IPS DF 19.7 (cell line): ENCODE data around the gene LRRC4C.

Experiments used
- DNase-seq: peaks from one replicate; pipeline ENCODE4 v3.0.0-alpha.2; 2013; ENCODE audit warnings: low read depth, low spot score

The LRRC4C gene

DNA sequence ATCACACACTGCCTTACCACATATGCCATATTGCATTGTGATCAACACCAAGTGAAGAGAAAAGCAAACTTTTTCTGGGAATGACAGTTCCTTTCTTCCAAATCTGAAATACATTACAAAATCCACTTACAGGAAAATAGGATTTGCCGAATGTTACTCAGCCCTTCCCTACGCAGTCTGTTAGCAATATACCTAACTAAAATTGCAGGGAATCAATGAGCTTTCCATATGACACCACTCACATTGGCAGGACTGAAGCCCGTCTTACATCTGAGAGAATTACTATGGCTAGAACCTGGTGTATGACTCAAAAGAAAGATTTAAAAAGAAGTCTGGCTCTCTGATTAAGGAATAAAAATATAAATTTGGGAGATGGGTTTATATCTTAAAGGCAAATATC is 136.0 kb downstream of the LRRC4C start:
- no peak for DNase-seq

DNA sequence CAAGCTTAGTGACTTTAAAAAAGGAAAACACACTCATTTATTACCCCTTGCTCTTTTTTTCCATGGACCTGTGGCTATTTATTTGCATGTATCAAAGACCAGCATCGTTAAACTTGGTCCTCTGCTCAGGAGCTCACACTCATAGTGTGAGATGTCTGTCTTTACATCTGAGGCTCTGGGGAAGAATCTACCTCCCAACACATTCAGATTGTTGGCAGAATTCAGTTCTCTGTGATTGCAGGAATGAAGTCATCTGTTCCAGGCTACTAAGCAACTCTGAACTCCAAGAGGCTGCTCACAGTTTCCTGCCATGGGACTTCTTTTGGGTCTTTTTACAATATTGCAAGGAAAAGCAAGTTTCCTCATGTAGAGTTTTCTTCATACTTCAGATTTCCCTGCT is 138.8 kb downstream of the LRRC4C start:
- DNase-seq: no peak

DNA sequence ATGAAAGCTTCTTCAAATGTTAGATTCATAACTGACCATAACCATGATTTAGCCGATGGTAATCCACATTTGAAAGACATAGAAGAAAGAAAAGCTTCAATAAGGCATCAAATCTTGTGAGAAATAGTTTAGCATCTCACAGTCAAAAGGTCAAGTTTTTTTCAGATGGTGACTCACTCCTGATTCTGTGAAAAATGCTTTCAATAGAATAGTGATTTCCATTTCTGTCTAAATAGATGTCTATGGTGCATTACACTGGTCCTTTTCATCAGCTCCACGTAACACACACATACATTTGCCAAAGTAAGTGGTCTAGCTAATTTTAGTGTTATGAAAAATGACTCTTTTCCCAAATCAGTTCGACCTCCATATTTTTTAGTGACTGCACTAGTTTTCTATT is 139.2 kb downstream of the LRRC4C start:
- no peak for DNase-seq

- no peak for DNase-seq
Observed at GRCh38 chr11:41319434-41319833, 140.0 kb downstream of the LRRC4C start.

- DNase-seq: no peak
Observed at GRCh38 chr11:41316751-41317150, 142.7 kb downstream of the LRRC4C start.

DNA sequence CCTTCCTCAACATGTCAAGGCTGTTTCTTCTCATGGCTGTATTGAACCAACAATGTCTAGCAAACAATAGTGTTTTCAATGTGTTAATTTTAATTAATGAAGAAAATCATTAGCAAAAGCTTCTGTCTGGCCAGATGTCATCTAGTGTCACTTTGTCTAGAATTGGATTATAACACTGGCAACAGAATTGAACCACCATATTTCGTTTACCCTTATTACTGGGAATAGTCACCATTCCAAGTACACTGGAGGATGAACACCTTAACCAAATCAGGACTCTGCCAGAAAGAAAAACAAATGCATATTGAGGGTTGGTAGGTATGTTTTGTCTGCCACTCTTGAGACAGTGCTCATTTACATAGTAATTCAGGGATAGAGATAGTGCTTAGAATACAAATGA is 146.2 kb downstream of the LRRC4C start:
- DNase-seq: no peak

DNA sequence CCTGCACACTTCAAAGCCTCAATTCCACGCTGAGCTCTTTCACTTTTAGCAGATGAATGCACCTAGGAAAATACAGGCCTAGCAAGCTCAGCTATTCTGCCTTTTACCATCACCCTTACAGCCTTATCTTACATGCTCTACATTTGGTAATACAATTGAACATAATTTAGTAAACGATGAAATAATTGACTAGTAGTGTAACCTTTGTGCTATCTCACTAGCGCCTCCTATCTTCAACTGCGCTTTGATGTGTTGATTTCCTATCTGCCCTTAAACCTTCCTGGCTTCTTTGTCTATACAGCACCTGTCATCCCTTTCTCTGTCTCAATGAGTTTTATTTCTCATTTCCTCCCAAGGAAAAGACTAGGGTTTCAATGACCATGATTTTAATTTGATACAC is 149.7 kb downstream of the LRRC4C start:
- DNase-seq: no peak

DNA sequence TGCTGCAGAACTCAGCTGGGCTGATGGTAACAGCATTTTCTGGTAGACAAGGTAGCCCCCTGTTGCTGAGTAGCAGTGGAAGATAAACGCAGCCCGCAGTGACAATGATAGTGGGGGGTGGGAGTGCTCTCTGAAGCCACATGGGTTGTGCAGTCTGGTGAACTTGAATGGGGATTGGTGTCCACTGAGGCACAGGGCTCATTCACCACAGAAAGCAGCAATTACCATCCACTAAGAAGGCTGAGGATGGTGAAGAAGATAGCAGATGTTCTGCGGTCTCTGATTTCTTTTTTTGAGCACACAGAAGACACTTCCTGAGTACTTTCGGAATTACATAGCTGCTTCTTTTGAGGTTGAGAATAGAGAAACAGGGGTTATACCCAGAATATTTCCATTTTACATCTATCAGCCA is 150.3 kb downstream of the LRRC4C start:
- no peak for DNase-seq

DNA sequence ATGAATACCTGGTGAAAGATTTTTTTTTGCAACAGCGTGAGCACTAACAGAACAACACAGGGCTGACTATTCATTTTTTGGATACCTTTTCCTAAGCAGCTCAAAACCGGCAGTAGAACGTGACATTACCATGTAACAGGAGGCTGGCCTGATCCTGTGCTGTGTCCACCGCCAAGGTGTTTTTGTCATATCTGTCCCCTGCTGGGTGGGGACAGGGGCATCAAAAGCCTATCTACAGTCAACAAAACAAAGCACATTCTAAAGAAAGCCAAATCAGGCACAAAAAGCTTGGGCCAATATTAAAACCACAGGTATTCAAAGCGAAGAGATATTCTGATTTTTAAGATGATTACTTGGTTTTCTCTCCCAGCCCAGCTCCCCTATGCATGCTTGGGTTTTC is 151.2 kb downstream of the LRRC4C start:
- no peak for DNase-seq

DNA sequence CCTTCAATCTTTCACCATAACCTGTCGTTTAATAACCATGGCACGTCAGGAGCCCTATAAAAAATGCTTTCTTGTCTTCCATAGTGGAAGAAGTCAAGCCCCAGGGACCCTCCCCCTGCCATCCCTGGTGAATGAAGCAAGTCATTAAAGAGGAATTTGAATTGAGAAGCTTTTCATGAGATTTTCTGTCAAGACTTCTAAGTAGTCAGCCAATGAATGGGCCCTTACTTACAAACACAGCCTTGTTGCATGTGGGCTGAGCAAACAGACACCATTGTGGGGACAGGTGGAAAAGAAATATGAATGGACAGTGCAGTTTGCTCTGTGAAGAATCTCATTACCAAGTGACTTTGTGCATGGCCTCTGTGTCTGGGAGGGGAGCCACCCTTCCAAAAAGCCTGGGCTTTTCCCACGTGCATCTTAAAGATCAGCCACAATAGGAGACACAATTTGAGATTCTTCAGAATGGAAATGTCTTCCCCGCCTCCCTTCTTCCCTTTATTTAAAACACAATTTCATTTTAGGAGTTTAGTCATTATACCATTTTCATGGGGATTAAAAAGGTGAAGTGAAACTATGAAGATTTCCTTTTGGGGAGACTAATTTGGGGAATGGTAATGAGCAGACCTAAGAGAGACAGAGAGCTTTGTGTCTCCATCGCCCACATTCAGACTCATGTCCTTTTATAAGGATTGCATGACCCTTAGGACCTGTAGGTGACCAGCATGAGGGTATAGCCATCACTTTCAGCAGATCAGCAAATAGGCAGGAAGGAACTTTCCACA is 152.0 kb downstream of the LRRC4C start:
- no peak for DNase-seq

DNA sequence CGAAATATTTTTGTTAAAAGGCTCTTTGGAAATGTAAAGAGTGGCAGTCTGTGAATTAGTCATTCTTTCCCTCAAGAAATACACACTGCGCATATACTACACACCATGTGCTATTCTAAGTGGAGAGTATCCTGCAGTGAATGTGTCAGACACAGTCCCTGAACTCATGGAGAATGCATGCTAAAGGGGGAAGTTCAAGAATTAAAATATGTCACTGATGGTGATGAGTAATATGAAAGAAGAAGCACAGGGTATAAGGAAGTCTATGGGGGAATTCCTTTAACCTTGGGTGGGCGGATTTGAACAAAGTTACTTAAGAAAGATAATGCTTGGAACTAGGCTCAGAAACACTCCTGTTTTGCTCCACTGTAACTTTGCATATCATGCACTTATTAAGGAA is 153.0 kb downstream of the LRRC4C start:
- no peak for DNase-seq

GRCh38 chr11:41301023-41301422 is 158.4 kb downstream of the LRRC4C start:
- no peak for DNase-seq

- DNase-seq: no peak
Observed at GRCh38 chr11:41289408-41289807, 170.0 kb downstream of the LRRC4C start.

DNA sequence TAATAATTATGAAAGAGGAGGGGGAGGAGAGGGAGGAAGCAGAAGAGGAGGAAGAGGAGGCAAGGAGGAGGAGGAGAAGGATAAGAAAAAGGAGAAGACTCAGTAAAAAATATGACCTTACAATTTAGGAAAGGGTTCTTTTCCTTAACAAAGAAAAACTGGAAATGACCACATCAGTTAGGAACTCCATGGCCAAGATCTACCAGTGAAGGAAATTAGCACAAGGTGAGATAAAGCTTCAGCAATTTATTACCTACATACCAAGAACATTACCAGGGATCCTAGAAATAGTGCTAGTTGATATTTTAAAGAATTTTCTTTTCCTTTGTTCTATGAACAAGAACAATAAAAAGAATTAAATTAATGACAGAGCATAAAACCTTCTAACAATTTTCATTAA is 172.7 kb downstream of the LRRC4C start:
- no peak for DNase-seq

DNA sequence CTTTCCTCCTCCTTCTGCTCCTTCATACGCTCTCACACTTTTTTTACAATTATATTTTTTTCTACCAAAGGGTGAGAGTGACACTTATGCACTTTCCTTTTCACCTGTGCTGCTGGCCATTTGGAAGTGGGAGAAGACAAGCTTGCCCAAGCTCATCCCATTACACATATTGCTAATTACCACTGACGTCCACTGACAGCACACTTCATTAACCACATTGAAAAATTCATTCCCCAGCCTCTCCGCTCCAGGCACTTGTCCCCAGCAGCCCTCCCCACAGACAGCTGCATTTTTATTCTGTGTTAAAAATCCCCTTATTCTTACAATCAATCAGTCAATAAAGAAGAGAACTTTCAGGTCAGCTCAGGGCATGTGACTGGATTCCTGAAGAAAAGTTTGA is 175.1 kb downstream of the LRRC4C start:
- DNase-seq: no peak

DNA sequence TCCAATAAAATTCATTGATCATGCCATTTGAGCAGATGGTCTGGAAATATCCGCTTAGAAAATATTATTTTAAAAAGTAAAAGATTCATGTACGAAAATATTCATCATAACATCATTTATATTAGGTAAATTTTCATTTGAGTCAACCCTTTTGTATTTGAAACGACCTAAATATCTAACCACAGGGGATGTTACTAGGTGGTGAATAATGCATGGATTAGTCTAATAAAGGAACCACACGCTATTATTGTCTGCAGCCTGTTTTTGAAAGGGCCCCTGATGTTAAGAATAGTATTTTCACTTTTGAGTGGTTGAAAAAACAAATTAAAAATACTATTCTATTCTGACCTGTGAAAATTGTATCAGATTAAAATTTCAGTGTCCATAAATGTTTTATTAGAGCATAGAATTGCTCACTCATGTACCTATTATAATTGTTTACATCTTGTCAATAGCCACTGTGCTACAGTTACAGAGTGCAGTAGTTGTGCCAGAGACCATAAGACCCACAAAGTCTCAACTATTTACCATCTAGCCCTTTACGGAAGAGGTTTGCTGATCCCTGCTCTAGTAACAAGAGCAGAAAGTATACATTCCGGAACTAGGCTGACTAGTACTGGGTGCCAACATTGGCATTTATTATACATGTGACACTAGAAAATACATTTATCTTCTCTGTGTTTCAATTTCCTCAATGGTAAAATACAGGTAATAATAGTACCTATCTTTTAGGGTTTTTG is 176.1 kb downstream of the LRRC4C start:
- no peak for DNase-seq

DNA sequence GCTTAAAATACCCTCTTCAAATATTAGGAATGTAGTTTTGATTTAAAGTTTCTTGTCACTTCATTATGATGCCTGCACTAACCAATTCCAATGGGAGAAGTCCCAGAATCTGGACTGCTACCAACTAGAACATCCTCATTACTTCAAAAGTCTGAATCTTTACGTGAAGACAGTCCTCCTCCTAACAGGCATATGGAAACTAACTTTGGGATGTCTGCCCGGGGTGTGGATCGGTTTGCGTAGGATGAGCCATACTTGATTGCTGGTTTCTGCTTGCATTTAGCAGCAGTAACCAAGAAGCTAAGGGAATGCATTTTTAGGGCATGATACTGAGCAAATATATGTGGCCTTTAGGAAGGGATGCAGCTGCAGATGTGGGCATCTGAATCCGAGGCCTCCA is 177.1 kb downstream of the LRRC4C start:
- no peak for DNase-seq

- DNase-seq: no peak
Observed at GRCh38 chr11:41281131-41281742, 178.2 kb downstream of the LRRC4C start.

DNA sequence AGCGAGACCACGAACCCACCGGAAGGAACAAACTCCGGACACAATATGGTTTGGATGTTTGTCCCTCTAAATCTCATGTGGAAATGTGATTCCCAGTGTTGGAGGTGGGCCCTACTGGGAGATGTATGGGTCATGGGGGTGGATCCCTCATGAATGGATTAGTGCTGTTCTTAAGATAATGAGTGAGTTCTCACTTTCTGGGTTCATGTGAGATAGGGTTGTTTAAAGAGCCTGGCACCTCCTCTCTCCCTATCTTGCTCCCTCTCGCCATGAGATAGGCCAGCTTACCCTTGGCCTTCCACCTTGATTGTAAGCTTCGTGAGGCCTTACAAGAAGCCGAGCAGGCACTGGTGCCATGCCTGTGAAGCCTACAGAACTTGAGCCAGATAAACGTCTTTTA is 184.6 kb downstream of the LRRC4C start:
- DNase-seq: no peak

DNA sequence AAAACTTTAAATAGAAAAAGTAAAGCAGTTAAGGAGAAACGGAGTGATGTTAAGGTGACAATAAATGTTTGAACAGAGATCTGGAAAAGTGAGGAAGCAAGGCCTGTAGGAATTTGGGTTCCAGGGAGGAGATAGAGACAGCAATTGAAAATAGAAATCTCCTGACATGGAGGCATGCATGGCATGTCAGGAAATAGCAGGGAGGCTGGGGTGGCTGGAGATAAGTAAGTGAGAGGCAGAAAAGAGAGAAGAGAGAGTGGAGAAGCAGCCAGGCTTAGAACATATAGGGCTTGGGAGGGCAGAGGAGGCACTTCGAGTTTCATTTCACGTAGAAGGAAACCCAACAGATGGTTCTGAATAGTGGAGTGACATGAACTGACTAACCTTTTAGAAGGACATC is 185.5 kb downstream of the LRRC4C start:
- no peak for DNase-seq

GRCh38 chr11:41267451-41267850 is 192.0 kb downstream of the LRRC4C start:
- DNase-seq: no peak

DNA sequence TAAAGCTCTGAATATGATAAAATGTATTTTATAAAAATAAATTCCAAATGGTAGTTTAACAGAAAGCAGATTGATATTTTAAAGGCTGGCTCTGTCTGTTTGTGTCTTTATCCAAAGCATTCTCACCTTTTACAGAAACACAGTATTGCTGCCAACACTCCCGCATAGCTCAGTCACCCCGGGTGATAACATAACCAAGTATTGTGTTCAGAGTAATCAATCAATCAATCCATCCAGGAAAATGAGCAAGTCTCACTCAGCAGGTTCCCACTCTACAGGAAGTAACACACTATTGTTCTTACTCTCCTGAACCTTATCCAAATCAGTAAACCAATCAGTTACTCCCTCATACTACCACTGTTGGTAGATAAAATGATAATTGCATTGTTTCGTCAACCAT is 203.4 kb downstream of the LRRC4C start:
- no peak for DNase-seq

- no peak for DNase-seq
Observed at GRCh38 chr11:41254966-41255365, 204.5 kb downstream of the LRRC4C start.
